Measurements from ENCODE around the gene GPR31.

- TF ChIP-seq, protein P1, sequence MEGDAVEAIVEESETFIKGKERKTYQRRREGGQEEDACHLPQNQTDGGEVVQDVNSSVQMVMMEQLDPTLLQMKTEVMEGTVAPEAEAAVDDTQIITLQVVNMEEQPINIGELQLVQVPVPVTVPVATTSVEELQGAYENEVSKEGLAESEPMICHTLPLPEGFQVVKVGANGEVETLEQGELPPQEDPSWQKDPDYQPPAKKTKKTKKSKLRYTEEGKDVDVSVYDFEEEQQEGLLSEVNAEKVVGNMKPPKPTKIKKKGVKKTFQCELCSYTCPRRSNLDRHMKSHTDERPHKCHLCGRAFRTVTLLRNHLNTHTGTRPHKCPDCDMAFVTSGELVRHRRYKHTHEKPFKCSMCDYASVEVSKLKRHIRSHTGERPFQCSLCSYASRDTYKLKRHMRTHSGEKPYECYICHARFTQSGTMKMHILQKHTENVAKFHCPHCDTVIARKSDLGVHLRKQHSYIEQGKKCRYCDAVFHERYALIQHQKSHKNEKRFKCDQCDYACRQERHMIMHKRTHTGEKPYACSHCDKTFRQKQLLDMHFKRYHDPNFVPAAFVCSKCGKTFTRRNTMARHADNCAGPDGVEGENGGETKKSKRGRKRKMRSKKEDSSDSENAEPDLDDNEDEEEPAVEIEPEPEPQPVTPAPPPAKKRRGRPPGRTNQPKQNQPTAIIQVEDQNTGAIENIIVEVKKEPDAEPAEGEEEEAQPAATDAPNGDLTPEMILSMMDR (IDR thresholded peaks at IDR 0.05): no peak
- TF ChIP-seq ZFX (IDR thresholded peaks at IDR 0.05; ENCODE audit: borderline replicate concordance): no peak
These were observed 46.2 kb downstream of the GPR31 start for GRCh38 chr6:167111597-167111996.

Measured in 22Rv1 (cell line).